Progenitor cell of endocrine pancreas (in vitro differentiated cells): ENCODE results near the gene HAVCR1. TPM values are rescaled to one million over a fixed set of nuclear protein-coding genes. Genes with fewer than 3 reads are reported as not detected.

Experiments used
- DNase-seq: peaks from one replicate; pipeline ENCODE4 v3.0.0; 2021; ENCODE audit warnings: low spot score; ENCODE audit not compliant: unreplicated experiment
- H3K27ac Mint-ChIP-seq: 2 replicates; pipeline ENCODE4 v1.8.0; 2021; ENCODE audit warnings: mild to moderate bottlenecking, moderate library complexity, mixed read lengths
- H3K27me3 Mint-ChIP-seq: 2 replicates; pipeline ENCODE4 v1.8.0; 2021; ENCODE audit warnings: mixed read lengths
- H3K36me3 Mint-ChIP-seq: 2 replicates; pipeline ENCODE4 v1.8.0; 2022; ENCODE audit warnings: mixed read lengths; ENCODE audit not compliant: insufficient read depth
- H3K4me1 Mint-ChIP-seq: 2 replicates; pipeline ENCODE4 v1.8.0; 2021; ENCODE audit warnings: low read depth, mixed read lengths
- H3K4me3 Mint-ChIP-seq: 2 replicates; pipeline ENCODE4 v1.8.0; 2021; ENCODE audit warnings: low read depth, mild to moderate bottlenecking, moderate library complexity, mixed read lengths
- H3K9me3 Mint-ChIP-seq: 2 replicates; pipeline ENCODE4 v1.8.0; 2021; ENCODE audit warnings: low read depth, mixed read lengths
- total RNA-seq: library from RNA; stranded (reverse); gene quantifications from 2 replicates; pipeline ENCODE4 v1.2.1, GENCODE V29; 2021
- TF ChIP-seq, protein P1 (sequence below): fragments of 200-600 bp; sonication (generic); IDR thresholded peaks from one replicate; pipeline ENCODE4 v1.5.0; 2021; ENCODE audit warnings: antibody characterized with exemption, mild to moderate bottlenecking; ENCODE audit not compliant: unreplicated experiment

HAVCR1 gene
- total RNA-seq, 1 donor from 2014 or later, result 1.2 TPM

DNA sequence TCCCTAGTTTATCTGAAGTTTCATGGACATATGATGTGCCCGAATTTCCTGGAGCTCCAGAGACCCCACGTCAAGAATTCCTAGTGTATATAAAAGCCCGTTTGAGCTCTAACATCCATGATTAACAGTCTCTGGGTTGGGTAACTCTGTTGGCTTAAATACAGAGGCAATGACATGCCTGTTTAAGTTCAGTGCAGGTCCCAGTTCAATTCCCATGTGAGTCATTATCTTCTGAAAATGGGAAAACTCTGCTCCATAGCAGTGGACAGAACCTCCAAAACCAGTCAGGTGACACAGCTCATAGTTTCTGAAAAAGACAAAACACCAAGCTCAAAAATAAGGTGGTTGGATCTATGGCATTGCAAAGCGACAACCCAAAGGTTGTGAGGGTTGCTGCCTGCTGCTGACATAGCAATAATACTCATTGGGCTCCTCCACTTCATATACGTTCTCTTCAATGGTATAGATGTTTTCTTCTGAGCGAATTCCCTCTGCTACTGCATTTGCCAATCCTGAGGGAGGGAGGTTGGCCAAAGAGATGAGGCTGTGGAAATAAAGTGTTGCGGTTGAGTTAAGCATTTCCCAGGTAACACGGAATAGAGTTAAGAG is 27.9 kb upstream of the HAVCR1 start:
- Mint-ChIP-seq H3K9me3 (no peaks in the 10 kb centered on the region), H3K4me1 (peaks cover 3% of the 10 kb centered on the region), H3K27ac (no peak overlapping the region), H3K4me3 (no peak overlapping the region), H3K36me3 (no peaks in the 10 kb centered on the region), H3K27me3 (no peaks in the 10 kb centered on the region)
- TF ChIP-seq, protein P1, sequence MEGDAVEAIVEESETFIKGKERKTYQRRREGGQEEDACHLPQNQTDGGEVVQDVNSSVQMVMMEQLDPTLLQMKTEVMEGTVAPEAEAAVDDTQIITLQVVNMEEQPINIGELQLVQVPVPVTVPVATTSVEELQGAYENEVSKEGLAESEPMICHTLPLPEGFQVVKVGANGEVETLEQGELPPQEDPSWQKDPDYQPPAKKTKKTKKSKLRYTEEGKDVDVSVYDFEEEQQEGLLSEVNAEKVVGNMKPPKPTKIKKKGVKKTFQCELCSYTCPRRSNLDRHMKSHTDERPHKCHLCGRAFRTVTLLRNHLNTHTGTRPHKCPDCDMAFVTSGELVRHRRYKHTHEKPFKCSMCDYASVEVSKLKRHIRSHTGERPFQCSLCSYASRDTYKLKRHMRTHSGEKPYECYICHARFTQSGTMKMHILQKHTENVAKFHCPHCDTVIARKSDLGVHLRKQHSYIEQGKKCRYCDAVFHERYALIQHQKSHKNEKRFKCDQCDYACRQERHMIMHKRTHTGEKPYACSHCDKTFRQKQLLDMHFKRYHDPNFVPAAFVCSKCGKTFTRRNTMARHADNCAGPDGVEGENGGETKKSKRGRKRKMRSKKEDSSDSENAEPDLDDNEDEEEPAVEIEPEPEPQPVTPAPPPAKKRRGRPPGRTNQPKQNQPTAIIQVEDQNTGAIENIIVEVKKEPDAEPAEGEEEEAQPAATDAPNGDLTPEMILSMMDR, result no peak
- DNase-seq, result no peak

DNA sequence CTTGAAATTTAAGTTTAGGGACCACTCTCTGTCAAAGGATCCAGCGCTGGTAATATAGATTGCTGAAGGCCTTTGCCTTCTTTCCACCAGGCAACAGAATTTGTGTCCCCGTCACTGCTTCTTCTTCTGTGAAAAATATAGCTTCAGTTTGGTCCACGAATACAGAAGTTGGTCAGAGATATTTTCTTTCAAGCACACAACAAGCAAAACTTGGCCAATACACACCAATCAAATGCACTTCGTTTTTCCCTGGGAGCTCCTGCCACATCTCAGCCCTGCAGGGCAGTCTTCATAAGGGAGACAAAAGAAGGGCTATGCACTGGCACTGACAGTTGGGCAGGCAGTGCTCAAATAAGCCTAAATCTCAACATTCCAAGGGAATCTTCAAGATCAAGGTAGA is 27.0 kb upstream of the HAVCR1 start:
- Mint-ChIP-seq H3K4me1 (no peaks in the 10 kb centered on the region), H3K36me3 (no peaks in the 10 kb centered on the region), H3K9me3 (no peaks in the 10 kb centered on the region), H3K27ac (no peak overlapping the region), H3K27me3 (no peaks in the 10 kb centered on the region), H3K4me3 (no peak overlapping the region)
- TF ChIP-seq, protein P1, result no peak
- no peak for DNase-seq

DNA sequence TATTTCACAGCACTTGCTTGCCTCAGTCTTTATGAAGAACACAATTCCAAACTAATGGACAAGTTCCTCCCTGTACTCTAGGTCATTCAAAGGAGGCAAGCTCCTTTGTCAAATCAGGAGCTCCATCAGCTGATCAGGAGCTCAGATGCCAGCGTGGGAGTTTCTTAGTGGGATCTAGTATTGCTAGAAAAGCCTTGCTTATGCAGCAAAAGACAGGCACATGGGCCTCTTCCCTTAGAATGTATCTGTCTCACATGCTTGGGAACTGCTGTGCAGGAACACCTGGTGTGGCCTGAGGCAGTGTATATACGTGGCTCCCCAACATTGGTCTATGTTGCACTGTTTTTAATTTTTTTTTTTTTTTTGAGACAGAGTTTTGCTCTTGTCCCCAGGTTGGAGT is 21.4 kb upstream of the HAVCR1 start:
- no peak overlapping the region for H3K27ac Mint-ChIP-seq
- no peak overlapping the region for H3K4me3 Mint-ChIP-seq
- H3K9me3 Mint-ChIP-seq, result no peaks in the 10 kb centered on the region
- no peaks in the 10 kb centered on the region for H3K36me3 Mint-ChIP-seq
- H3K4me1 Mint-ChIP-seq, result no peaks in the 10 kb centered on the region
- DNase-seq, result no peak
- no peaks in the 10 kb centered on the region for H3K27me3 Mint-ChIP-seq
- TF ChIP-seq, protein P1, result no peak

DNA sequence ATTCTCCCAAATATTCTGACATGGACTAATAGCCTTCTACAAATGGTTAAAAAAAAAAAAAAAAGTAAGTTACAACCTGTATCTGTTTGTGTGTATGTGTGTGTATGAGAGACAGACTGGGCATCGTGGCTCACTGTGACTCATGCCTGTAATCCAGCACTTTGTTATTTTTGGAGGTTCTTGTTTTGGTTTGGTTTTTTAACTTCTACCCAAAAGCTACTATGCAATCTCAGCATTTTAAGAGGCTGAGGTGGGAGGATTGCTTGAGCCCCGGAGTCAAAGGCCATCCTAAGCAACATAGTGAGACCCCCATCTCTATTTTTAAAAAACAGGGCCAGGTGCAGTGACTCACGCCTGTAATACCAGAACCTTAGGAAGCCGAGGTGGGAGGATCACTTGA is 17.6 kb upstream of the HAVCR1 start:
- Mint-ChIP-seq H3K27ac (no peak overlapping the region), H3K4me3 (no peak overlapping the region), H3K36me3 (no peaks in the 10 kb centered on the region), H3K4me1 (no peaks in the 10 kb centered on the region), H3K9me3 (no peaks in the 10 kb centered on the region), H3K27me3 (no peaks in the 10 kb centered on the region)
- TF ChIP-seq, protein P1, result no peak
- DNase-seq, result no peak

DNA sequence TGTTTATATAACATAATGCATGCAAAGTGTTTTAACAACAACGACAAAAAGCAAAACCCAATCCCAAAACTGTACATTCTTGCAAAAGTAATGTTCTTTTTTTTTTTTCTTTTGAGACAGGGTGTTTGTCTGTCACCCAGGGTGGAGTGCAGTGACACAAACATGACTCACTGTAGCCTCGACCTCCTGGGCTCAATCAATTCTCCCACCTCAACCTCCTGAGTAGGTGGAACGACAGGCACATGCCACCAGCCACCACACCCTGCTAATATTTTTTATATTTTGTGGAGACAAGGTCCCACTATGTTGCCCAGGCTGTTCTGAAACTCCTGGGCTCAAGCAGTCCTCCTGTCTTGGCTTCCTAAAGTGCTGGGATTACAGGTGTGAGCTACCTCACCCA is 13.6 kb upstream of the HAVCR1 start:
- Mint-ChIP-seq H3K4me1 (no peaks in the 10 kb centered on the region), H3K4me3 (no peak overlapping the region), H3K9me3 (no peaks in the 10 kb centered on the region), H3K27me3 (no peaks in the 10 kb centered on the region), H3K27ac (no peak overlapping the region), H3K36me3 (no peaks in the 10 kb centered on the region)
- TF ChIP-seq, protein P1, result no peak
- DNase-seq, result no peak
